D721Med (cell line): ENCODE results near the gene TTR.

Source experiments
- DNase-seq: peaks from one replicate; pipeline ENCODE4 v3.0.0; 2011; ENCODE audit warnings: low spot score; ENCODE audit not compliant: insufficient read length
- FAIRE-seq: peaks from 2 replicates; lab custom pipeline; 2011; peaks lifted over from hg19 to GRCh38; lab: Jason Lieb, UNC
- CTCF ChIP-seq: IDR thresholded peaks from 2 replicates; pipeline ENCODE4 v1.5.1; 2012; ENCODE audit warnings: mild to moderate bottlenecking, control low read depth; ENCODE audit not compliant: insufficient read depth; ENCODE audit errors: missing control alignments

TTR gene

GRCh38 chr18:31590570-31590969 is 1.1 kb upstream of the TTR start:
- DNase-seq: no peak
- no peak for FAIRE-seq
- TF ChIP-seq CTCF: no peak

GRCh38 chr18:31591113-31591512 is 564 bp upstream of the TTR start:
- no peak for TF ChIP-seq CTCF
- DNase-seq: no peak
- FAIRE-seq: no peak

GRCh38 chr18:31592506-31593157 is 955 bp downstream of the TTR start:
- no peak for TF ChIP-seq CTCF
- DNase-seq (no peak), FAIRE-seq (no peak)

- DNase-seq (no peak), FAIRE-seq (peak; percentile 44)
- TF ChIP-seq CTCF: no peak
Observed at GRCh38 chr18:31595121-31595771, 3.6 kb downstream of the TTR start.

- TF ChIP-seq CTCF: no peak
- no peak for DNase-seq
- FAIRE-seq: no peak
Observed at GRCh38 chr18:31596081-31596872, 4.6 kb downstream of the TTR start.

- no peak for TF ChIP-seq CTCF
- no peak for FAIRE-seq
- no peak for DNase-seq
Observed at GRCh38 chr18:31598021-31598805, 6.5 kb downstream of the TTR start.
